Occipital lobe (tissue), 2 donors: ENCODE measurements around the gene REV3L. TPM values are rescaled to one million over a fixed set of nuclear protein-coding genes. Genes with fewer than 3 reads are reported as not detected.
A peak's percentile ranks its signal among the peaks of the same experiment; 100 is the strongest.
"Not testable (repeated sequence)": the region's sequence is repeated elsewhere in the genome, so short reads cannot be mapped to it uniquely, and the experiment has no call there.

Source experiments
- DNase-seq: peaks from one replicate; lab custom pipeline; 2025; lab: John Stamatoyannopoulos, UW
- total RNA-seq: library from RNA; depleted of rRNA; stranded (reverse); fragments of >200 nt; gene quantifications from one replicate; pipeline ENCODE4 v1.2.3, GENCODE V29; 2014

REV3L gene
- total RNA-seq, 1 donor from 2014 or later = 101 TPM

DNA sequence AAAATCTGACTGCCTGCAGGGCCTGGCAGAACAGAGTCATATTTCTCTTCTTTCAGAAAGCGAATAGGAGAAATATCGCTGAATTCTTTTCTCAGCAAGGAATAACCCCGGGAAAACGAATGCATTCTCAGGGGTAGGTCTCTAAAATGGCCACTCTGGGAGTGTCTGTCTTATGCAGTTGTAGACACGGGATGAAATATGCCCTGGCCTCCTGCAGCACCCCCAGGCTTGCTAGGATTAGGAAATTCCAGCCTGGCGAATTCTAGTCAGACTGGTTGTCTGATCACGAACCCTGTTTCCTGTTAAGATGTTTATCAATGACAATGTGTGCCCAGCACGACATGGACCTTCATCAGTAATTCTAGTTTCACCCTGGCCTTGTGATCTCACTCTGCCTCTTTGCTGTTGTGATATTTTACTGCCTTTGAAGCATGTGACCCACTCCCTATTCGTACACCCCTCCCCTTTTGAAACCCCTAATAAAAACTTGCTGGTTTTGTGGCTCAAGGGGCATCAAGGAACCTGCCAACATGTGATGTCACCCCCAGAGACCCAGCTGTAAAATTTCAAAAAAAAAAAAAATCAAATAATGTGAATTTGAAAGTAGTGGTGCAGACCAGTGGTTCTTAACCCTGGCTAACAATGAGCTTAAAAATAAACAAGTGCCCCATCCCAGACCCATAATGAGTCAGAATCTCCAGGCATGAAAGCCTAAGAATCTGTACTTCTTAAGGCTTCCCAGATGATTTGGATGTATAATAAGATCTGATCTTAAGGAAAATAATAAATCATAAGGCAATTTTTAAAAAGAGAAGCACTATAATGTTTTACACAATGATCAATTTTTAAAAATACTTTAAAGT, 181.8 kb downstream of the REV3L start:
- not testable (repeated sequence) for DNase-seq

DNA sequence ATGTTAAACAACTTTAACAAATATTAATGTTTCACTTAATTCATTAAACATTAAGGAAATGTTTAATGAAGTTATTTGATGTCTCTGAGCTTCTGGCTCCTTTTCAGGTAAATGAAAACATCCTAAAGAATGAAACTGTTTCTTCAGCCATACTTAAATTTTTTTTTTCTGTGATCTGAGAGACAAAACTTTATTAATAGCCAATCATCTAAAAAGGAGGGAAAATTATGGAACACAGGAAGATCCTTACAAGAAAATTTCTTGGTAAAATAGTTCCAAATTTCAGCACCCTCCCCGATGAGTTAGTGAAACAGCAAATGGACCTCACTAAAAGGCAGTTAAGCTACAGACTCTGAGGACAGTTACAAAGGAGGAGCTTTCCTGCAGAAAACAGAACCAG, 185.2 kb downstream of the REV3L start:
- DNase-seq = no peak

DNA sequence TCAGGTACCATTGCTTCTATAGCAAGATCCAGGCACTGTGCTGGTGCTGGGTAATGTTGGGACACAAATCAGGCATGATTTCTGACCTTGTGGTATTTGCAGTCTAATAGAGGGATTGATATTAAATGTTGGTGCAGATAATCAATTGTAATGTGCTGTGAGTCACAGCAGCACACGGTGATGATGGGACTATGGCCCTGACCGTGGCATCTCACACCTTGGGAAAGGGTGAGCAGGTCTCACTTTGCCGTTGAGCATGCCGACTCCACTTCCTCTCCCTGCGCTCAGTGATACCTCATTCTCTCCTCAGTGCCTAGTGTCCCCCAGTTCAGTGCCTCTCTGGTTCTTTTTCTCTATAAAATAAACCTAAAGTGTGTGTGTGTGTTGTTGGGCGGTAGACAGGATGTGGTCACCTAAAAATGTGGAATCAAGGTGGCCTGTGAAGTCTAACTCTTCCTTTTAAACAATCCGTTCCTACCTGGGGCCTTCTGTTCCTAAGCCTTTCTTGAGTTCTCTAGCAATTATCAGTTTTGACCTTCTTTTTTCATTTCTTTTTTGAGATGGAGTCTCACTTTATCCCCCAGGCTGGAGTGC, 188.5 kb downstream of the REV3L start:
- no peak for DNase-seq

DNA sequence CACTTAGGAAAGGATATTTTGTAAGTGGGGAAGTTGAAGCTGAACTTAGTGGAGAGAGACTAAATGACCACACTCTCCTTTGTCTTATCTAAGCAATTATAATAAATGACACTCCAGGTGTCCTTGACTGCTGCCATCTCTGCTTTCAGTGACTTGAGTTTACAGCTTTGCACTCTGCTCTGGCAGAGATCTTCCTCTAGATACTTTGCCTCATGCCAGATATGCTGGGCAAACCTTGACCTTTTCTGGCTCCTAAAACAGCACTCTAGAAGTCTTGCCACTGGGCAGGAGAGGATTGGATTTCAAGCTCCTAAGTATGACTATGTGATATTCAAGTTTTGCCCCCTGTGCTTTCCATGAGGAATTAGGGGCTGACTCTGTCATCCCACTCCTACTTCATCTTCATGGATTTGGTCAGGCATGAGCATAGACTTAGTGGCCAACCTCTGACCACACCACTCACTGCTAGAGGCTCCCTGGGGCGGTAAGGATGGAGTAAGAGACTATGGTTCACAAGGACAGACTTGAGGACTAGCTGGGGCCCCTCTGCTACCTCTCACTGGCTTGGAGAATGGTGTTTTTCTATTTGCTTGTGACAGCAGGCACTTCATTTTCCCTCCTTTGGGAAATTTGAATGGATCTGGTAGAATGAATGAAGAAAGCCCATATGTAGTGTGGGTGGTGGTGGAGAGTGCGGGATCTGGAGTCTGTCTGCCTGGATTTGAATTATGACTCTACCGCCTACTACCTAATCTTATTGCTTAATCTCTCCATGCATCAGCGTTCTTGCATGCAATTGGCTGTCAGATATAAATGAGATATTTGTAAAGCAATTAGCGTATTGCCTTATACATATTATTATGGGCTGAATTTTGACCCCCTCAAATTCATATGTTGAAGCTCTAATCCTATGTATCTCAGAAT, 191.4 kb downstream of the REV3L start:
- DNase-seq = peak; percentile 1

DNA sequence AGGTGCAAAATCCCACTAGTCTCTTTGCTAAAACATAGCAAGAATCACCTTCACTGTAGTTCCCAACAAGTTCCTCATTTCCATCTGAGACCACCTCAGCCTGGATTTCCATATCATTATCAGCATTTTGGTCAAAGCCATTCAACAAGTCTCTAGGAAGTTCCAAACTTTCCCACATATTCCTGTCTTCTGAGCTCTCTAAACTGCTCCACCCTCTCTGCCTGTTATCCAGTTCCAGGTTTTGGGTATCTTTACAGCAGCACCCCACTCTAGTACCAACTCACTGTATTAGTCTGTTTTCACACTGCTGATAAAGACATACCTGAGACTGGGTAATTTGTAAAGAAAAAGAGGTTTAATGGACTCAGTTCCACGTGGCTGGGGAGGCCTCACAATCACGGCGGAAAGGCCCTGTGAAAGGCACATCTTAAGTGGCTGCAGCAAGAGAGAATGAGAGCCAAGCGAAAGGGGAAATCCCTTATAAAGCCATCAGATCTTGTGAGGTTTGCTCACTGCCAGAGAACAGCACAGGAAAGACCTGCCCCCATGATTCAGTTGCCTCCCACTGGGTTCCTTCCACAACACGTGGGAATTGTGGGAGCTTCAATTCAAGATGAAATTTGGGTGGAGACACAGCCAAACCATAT, 192.2 kb downstream of the REV3L start:
- not testable (repeated sequence) for DNase-seq

DNA sequence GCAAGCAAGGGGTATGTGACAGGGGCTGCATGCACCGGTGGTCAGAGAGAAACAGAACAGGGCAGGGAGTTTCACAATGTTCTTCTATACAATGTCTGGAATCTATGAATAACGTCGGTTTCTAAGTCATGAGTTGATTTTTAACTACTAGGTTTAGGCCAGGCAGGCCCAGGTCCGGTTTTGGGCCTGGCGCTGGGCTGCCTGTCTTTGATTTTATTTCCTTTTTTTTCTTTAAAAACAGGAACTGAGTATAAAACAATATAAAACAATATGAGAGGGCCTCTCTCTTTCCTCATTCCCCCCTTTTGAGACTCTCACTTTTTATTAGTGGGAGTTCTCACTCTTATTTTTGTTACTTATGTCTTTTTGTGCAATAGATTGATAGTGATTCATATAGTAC, 198.7 kb downstream of the REV3L start:
- DNase-seq = not testable (repeated sequence)

DNA sequence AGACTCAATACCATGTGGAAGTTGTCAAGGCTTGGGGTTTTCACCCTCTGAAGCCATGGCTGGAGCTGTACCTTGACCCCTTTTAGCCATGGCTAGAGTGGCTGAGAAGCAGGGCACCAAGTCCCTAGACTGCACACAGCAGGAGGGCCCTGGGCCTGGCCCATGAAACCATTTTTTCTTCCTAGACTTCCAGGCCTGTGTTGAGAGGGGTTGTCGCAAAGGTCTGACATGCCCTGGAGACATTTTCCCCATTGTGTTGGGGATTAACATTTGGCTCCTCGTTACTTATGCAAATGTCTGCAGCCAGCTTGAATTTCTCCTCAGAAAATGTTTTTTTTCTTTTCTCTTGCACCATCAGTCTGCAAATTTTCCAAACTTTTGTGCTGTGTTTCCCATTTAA, 199.3 kb downstream of the REV3L start:
- no peak for DNase-seq

DNA sequence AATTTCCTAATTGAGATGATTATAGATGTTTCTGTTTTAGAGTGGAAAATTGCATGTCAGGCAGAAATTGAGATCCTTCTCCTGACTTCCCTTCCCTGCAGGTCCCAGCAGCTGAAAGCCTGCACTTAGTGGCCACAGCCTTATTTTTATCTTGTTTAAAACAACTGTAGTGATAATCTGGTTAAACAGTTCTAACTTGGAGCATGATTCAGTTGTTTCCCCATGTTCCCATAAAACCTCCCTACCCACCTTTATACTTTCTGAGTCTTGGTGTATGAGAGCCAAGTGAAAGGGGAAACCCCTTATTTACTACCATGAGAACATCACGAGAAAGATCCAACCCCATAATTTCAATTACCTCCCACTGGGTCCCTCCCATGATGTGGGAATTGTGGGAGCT, 200.5 kb downstream of the REV3L start:
- no peak for DNase-seq

DNA sequence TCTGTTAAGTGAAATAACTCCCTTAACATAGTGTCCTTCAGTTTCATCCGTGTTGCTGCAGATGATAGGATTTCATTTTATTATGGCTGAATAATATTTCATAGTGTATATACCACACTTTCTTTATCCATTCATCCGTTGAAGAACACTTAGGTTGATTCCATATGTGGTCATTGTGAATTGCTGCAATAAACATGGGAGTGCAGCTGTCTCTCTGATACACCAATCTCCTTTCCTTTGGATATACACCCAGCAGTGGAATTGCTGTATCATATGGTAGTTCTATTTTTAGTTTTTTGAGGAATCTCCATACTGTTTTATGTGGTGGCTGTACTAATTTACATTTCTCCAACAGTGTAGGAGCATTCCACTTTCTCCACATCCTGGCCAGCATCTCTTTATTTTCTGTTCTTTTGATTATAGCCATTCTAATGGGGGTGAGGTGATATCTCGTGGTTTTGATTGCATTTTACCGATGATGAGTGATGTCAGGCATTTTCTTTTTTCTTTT, 202.5 kb downstream of the REV3L start:
- DNase-seq = no peak

DNA sequence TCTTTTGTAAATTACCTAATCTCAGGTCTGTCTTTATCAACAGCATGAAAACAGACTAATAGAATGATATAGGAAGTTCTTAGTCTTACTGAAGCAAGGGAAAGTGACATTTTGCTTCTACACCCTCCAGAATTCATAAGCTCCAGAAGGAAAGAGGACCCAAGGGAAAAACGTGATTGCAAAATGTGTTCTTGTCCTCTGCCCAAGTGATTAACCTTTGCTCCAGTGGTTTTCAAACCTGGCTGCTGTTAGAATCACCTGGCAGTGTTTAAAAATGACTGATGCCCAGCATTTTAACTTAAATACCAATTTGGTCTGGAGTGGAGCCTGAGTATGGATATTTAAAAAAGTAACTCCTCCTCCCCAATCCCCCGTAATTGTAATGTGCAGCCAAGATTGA, 204.3 kb downstream of the REV3L start:
- no peak for DNase-seq

DNA sequence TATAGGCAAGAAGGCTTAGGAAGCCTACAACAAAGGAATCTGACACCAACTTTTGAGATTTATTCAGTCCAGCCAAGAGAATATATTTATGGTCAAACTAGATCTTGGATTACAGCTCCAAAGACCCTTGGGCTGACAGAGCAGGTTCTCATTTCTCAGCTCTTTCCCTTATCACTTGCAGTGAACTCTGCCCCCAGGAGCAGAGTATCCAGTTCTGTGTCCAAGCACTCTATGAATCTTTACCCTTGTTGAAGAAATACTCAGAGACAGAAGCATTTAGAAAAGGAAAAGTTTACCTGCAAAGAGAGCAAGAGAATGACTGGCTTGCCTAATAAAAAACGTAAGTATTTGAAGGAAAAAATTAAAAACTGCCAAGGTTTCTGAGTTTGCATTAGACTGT, 205.2 kb downstream of the REV3L start:
- DNase-seq = no peak

DNA sequence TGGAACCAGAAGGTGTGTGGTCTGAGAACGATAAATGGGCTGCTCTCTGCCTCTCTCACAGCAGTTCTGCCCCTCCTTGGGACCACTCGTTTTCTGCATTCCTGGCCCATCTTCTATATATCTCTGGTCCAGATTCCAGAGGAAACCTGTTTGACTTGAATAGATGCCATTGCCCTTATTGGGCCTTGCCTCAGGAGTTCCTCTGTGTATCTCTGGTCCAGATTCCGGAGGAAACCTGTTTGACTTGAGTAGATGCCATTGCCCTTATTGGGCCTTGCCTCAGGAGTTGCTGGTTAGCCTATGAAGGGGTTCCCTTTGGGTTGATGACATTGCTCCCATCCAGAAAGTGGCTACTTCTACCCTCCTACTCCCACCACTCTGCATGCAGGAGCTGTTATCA, 206.3 kb downstream of the REV3L start:
- no peak for DNase-seq

DNA sequence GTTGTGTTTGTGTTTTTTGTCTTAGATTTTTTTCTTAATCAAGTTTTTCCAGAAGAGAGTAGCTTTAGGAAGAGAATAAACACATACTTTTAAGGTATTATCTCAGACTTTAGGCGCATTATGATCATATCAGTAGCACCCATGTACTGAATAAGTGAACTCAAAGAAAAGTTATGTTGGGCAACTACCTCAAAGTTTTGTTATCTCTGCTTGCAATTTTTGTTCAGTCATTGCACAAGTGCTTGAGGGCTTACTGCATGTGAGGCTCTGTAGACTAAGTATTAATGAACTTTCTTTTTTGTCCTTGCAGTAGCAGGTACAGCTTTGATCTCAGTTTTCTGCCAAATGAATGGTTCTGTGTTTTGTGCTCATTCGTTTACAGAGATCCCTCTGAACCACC, 206.7 kb downstream of the REV3L start:
- DNase-seq = no peak

DNA sequence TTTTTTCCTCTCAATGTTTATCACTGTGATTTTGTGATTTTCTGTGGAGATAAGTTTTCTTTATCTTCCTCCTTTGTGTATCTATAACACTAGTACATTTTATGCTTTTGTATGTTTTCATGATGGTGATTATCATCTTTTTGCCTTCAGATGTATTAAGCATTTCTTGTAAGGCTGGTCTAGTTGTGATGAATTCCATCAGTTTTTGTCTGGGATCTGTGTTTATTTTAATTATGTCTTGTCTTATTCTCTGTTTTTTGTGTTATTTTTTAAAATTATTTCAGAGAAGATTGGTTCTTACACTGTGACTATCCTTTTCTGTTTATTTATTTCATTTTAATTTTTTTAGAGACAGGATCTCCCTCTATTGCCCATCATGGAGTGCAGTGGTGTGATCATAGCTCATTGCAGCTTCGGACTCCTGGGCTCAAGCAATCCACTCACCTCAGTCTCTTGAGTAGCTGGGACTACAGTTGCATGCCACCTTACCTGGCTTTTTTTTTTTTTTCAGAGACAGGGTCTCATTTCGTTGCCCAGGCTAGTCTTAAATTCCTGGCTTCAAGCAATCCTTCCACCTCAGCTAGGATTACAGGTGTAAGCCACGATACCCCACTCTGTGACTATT, 208.3 kb downstream of the REV3L start:
- no peak for DNase-seq

DNA sequence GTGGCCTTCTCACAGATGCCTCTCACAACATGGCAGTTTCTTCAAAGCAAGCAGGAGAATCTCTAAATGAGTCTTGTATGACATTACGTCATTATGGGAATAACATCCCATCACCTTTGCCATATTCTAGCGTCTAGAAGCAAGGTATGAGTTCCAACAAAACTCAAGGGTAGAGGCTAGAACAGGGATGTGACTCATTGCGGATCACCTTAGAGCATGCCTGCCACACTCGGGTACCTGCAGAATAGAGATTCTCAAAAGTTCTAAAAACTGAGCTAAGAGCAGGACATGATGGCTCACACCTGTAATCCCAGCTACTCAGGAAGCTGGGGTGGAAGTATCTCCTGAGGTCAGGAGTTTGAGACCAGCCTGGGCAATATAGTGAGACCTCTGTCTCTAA, 212.9 kb downstream of the REV3L start:
- DNase-seq = no peak

DNA sequence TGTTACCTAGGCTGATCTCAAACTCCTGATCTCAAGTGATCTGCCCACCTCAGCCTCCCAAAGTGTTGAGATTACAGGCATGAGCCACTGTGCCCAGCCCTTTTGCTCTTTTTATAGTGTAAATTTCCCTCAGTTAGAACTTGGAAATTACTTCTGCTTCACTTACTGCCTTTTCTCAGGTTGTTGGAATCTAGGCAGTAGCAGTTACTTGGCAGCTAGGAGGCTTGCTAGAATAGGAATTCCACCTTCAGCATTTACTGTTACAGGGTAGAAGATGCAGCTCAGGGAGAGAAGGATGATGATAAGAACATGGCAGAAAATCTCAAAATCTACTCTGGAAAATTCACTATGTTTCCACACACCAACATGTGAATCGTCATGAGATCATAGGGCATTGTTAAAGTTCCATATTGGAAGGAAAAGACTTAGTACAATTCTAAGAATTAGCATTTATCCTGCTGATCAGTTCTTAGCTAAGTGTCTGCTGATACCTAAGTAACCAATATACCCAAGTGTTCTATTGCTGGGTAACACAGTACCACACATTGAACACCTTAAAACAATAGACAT, 213.5 kb downstream of the REV3L start:
- DNase-seq = no peak

DNA sequence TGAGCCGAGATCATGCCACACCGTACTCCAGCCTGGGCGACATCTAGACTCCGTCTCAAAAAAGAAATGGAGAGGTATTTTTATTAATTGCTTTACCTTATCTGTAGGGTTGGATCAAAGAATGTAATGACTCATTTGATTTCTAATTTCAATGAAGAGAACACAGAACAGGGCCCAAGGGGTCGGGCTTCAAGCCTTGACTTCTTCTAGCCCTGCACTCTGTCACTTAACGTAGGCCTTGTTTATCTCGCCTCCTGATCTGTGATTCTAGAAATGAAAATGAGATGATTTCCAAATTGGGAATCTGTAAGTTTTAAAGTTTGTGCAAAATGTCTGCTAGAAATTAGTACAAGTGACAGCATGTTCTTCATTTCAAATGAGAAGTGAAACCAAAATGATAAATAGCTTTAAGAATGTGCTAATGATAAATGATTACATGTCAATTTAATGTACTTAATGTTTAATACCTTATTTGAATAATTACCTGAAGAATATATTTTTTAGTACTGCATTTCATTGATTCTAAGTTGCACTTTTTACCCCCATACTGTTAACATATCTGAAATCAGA, 215.2 kb downstream of the REV3L start:
- no peak for DNase-seq

DNA sequence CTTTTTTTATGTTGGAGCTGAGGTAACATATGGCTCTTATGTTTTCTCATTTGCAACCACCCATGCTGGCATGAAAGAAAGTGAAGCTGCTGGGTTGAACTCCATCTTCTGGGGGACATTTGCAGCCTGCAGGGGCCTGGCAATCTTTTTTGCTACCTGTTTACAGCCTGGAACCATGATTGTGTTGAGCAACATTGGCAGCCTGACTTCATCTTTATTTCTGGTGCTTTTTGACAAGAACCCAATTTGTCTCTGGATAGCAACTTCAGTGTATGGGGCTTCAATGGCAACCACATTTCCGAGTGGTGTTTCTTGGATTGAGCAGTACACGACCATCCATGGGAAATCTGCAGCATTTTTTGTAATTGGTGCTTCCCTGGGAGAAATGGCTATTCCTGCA, 216.7 kb downstream of the REV3L start:
- DNase-seq = no peak

DNA sequence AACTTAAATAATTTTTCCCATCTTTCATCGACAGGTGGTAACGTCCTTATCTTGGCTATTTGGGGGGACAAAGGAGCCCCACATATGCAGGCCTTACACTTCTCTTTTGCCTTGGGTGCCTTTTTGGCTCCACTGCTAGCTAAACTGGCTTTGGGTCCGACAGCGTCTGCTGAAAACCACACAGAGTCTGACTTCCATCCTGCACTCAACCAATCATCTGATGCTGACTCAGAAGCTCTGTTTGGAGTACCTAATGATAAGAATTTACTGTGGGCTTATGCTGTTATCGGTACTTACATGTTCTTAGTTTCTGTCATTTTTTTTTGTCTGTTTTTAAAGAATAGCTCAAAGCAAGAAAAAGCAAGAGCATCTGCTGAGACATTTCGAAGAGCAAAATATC, 217.2 kb downstream of the REV3L start:
- DNase-seq = no peak

DNA sequence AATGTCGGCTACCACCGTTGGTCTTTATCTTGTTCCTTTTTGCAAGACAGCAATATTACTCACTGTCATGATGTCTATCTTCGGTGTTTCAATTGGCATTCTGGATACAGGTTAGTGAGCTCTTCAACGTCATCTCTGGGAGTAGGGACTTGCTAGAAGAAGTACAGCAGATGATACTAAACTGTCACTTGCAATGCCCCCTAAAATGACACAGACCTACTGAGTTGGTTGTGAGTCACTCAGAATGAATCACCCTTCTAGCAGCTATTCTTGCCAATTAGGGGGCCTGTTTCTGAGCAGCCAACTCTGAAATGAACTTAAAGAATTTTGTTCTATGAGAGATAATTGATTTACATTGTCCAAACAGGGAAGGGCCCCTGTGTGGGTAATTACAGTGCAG, 219.2 kb downstream of the REV3L start:
- peak; percentile 5 for DNase-seq
